ENCODE measurements around the gene COX6A2.

GRCh38 chr16:31461201-31461920 is 33.2 kb upstream of the COX6A2 start:
- TF ChIP-seq CTCF (IDR thresholded peaks at IDR 0.05; ENCODE audit: low read length) (no peak), EZH2phosphoT487 (IDR thresholded peaks at IDR 0.05; ENCODE audit: low read length) (no peak), EZH2 (optimal IDR thresholded peaks at IDR 0.05; ENCODE audit: low read depth, low read length) (no peak)
